Measurements from ENCODE around the gene RASGEF1B.

DNA sequence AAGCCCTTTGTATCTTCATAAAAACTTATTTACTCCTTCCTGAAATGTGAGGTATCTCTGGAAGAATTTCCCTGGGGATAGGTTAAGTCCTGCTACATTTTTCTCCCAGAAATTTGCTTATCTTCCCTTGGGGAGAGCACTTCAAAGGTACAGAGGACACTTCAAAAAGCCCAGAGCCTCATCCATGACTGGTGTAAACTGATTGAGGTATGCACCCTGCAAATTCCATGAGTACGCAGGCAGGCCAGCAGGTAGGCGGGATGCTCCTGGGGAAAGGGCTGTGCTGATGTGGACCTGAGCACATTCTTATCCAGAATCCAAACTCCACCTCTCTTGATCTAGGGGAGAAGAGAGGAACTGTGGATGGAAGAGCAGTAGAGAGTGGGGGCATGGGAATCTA is 26.3 kb upstream of the RASGEF1B start:
- TF ChIP-seq, protein P1, sequence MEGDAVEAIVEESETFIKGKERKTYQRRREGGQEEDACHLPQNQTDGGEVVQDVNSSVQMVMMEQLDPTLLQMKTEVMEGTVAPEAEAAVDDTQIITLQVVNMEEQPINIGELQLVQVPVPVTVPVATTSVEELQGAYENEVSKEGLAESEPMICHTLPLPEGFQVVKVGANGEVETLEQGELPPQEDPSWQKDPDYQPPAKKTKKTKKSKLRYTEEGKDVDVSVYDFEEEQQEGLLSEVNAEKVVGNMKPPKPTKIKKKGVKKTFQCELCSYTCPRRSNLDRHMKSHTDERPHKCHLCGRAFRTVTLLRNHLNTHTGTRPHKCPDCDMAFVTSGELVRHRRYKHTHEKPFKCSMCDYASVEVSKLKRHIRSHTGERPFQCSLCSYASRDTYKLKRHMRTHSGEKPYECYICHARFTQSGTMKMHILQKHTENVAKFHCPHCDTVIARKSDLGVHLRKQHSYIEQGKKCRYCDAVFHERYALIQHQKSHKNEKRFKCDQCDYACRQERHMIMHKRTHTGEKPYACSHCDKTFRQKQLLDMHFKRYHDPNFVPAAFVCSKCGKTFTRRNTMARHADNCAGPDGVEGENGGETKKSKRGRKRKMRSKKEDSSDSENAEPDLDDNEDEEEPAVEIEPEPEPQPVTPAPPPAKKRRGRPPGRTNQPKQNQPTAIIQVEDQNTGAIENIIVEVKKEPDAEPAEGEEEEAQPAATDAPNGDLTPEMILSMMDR (conservative IDR thresholded peaks at IDR 0.05; ENCODE audit: low read depth, low read length): no peak
- TF ChIP-seq CEBPB (IDR thresholded peaks at IDR 0.05; ENCODE audit: low read depth, low read length): no peak
- TF ChIP-seq CHD1 (IDR thresholded peaks at IDR 0.05; ENCODE audit: low read depth, low read length): no peak
- TF ChIP-seq RAD21 (IDR thresholded peaks at IDR 0.05; ENCODE audit: low read length): no peak
- no peak for TF ChIP-seq POLR2A (IDR thresholded peaks at IDR 0.05; ENCODE audit: low read depth, low read length)
- TF ChIP-seq MAFK (IDR thresholded peaks at IDR 0.05; ENCODE audit: low read depth, low read length): no peak
- TF ChIP-seq FOS (IDR thresholded peaks at IDR 0.05; ENCODE audit: low read depth, low read length): no peak
- TF ChIP-seq RFX5 (IDR thresholded peaks at IDR 0.05; ENCODE audit: low read depth, low read length): no peak
- TF ChIP-seq, protein P2, sequence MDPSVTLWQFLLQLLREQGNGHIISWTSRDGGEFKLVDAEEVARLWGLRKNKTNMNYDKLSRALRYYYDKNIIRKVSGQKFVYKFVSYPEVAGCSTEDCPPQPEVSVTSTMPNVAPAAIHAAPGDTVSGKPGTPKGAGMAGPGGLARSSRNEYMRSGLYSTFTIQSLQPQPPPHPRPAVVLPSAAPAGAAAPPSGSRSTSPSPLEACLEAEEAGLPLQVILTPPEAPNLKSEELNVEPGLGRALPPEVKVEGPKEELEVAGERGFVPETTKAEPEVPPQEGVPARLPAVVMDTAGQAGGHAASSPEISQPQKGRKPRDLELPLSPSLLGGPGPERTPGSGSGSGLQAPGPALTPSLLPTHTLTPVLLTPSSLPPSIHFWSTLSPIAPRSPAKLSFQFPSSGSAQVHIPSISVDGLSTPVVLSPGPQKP (IDR thresholded peaks at IDR 0.05; ENCODE audit: borderline replicate concordance, low read depth, low read length): no peak
- no peak for TF ChIP-seq MAZ (IDR thresholded peaks at IDR 0.05; ENCODE audit: borderline replicate concordance, low read depth, low read length)
- no peak for TF ChIP-seq MXI1 (IDR thresholded peaks at IDR 0.05; ENCODE audit: borderline replicate concordance, low read depth, low read length)

Measured in IMR-90 (cell line).